Neural cell (in vitro differentiated cells): ENCODE measurements around the gene SLCO4A1.

Experiments
- CTCF ChIP-seq: fragments of 450-650 bp; IDR thresholded peaks from 2 replicates; pipeline ENCODE4 v1.5.1; 2014; ENCODE audit warnings: antibody characterized with exemption, mild to moderate bottlenecking, moderate library complexity; ENCODE audit not compliant: poor library complexity, severe bottlenecking
- EP300 ChIP-seq: fragments of 450-650 bp; conservative IDR thresholded peaks from 2 replicates; pipeline ENCODE4 v1.6.1; 2014; ENCODE audit warnings: antibody characterized with exemption, mild to moderate bottlenecking, moderate library complexity; ENCODE audit not compliant: poor library complexity, severe bottlenecking
- EZH2 ChIP-seq: fragments of 200-600, 300-800 bp; shearing (Covaris generic), sonication (generic); IDR thresholded peaks from 2 replicates; pipeline ENCODE4 v1.6.1; 2014; ENCODE audit warnings: antibody characterized with exemption, low read length, borderline replicate concordance, mild to moderate bottlenecking; ENCODE audit not compliant: insufficient read depth, poor library complexity, severe bottlenecking
- MXI1 ChIP-seq: fragments of 450-650 bp; conservative IDR thresholded peaks from 2 replicates; pipeline ENCODE4 v1.6.1; 2014; ENCODE audit warnings: antibody characterized with exemption, mild to moderate bottlenecking; ENCODE audit not compliant: poor library complexity, severe bottlenecking
- POLR2AphosphoS5 ChIP-seq: IDR thresholded peaks from 2 replicates; pipeline ENCODE4 v1.6.1; 2012

GRCh38 chr20:62644802-62645496, 2.6 kb downstream of the SLCO4A1 start:
- TF ChIP-seq EZH2 (no peak), POLR2AphosphoS5 (no peak), CTCF (no peak), EP300 (no peak), MXI1 (no peak)
